COLO668 (cell line): ENCODE results near the gene GRN.
"Not testable (repeated sequence)": the region's sequence is repeated elsewhere in the genome, so short reads cannot be mapped to it uniquely, and the experiment has no call there.

Experiments used
- DNase-seq: peaks from one replicate; lab custom pipeline; 2025; ENCODE audit not compliant: unreplicated experiment; lab: John Stamatoyannopoulos, UW

The GRN gene

GRCh38 chr17:44360826-44361225 lies 15.7 kb downstream of the GRN start:
- no peak for DNase-seq

- no peak for DNase-seq
Observed at GRCh38 chr17:44361292-44362260, 16.5 kb downstream of the GRN start.

GRCh38 chr17:44362459-44362948 lies 17.4 kb downstream of the GRN start:
- no peak for DNase-seq

- DNase-seq = peak; percentile 6
Observed at GRCh38 chr17:44362949-44363612, 18.0 kb downstream of the GRN start.

- DNase-seq = peak; percentile 56
Observed at GRCh38 chr17:44363613-44364159, 18.6 kb downstream of the GRN start, which contains the start of gene FAM171A2. TSS of gene FAM171A2 (minus strand) at chr17:44363853. CDS start at chr17:44363714, 139 bp downstream.

GRCh38 chr17:44365051-44365450 lies 19.9 kb downstream of the GRN start:
- not testable (repeated sequence) for DNase-seq

- no peak for DNase-seq
Observed at GRCh38 chr17:44367231-44367979, 22.3 kb downstream of the GRN start.

- not testable (repeated sequence) for DNase-seq
Observed at GRCh38 chr17:44368391-44369243, 23.5 kb downstream of the GRN start.

- DNase-seq = not testable (repeated sequence)
Observed at GRCh38 chr17:44369414-44370023, 24.4 kb downstream of the GRN start.

GRCh38 chr17:44372036-44372435 lies 26.9 kb downstream of the GRN start:
- DNase-seq = no peak

GRCh38 chr17:44374306-44375195 lies 29.4 kb downstream of the GRN start:
- DNase-seq = no peak

GRCh38 chr17:44375196-44376017 lies 30.3 kb downstream of the GRN start:
- DNase-seq = no peak

- peak; percentile 4 for DNase-seq
Observed at GRCh38 chr17:44376124-44376523, 31.0 kb downstream of the GRN start.

GRCh38 chr17:44376779-44377178 lies 31.7 kb downstream of the GRN start:
- DNase-seq = no peak

GRCh38 chr17:44378171-44378705 lies 33.1 kb downstream of the GRN start:
- no peak for DNase-seq

- DNase-seq = no peak
Observed at GRCh38 chr17:44379887-44380286, 34.8 kb downstream of the GRN start.

GRCh38 chr17:44380767-44381166 lies 35.7 kb downstream of the GRN start:
- DNase-seq = no peak
